ENCODE results near the gene C1orf232. TPM values are rescaled to one million over a fixed set of nuclear protein-coding genes. Genes with fewer than 3 reads are reported as not detected.

C1orf232 gene
- total and polyA plus RNA-seq, 9 of the 15 experiments (the other 6 are each of a cell fraction or from before 2014, with no cell fraction given) = not detected

- in situ Hi-C loops (cut with MboI) (no loop called here), intact Hi-C loops (cut with micrococcal nuclease) (no loop called here)
- FAIRE-seq (no peak), ATAC-seq (no peak), DNase-seq (ENCODE audit: extremely low read depth in 1 of 4, low spot score in 3 of 4) (peak in 1 of 4 experiments; percentile 13)
- no peaks in the 10 kb centered on the region for H3K9me1 ChIP-seq (ENCODE audit: control insufficient read depth, insufficient read depth, low read length)
- no peak overlapping the region for H3K4me3 ChIP-seq
- peak overlapping the region in 1 of 2 experiments; percentile 3; a peak in 1 of 4 replicates for H3K9ac ChIP-seq (ENCODE audit: insufficient read depth in 1 of 2, low read depth in 2 of 2, low read length in 2 of 2)
- H3K36me3 ChIP-seq (ENCODE audit: control insufficient read depth, insufficient read depth, low read length) = no peaks in the 10 kb centered on the region
- H4K20me1 ChIP-seq (replicated peaks; ENCODE audit: control insufficient read depth, insufficient read depth, low read length) = no peaks in the 10 kb centered on the region
- H3K79me2 ChIP-seq (ENCODE audit: control insufficient read depth, insufficient read depth, low read length) = no peaks in the 10 kb centered on the region; the same call in 2 of the 3 replicates
- peaks cover 25 to 58% of the 10 kb centered on the region in 2 experiments for H3K4me1 ChIP-seq (replicated peaks in 1 of 2; ENCODE audit: control insufficient read depth in 2 of 2, insufficient read depth in 2 of 2, low read length in 2 of 2)
- ChIA-PET CTCF (ENCODE audit: low intra/inter-chr PET ratio) (no interaction called here), POLR2A (interaction anchor here (0.6 to 1.9 kb wide), 6 partner anchors 12 to 376 kb away, joined by 3 to 8 read pairs (median 6); partner anchors contain the start of genes ZNF593 and ZNF593OS)
- H3K4me2 ChIP-seq (ENCODE audit: insufficient read depth, low read length) = no peak overlapping the region
- no TSS peak for BruUV-seq (replicated peaks)
- H3K27ac ChIP-seq (ENCODE audit: extremely low read depth, low read depth, low read length) = no peak overlapping the region
- no peak for TF ChIP-seq E2F3 (CRISPR knock-in tag; IDR thresholded peaks at IDR 0.05)
- TF ChIP-seq TEAD4 (IDR thresholded peaks at IDR 0.05; ENCODE audit: low read length) = no peak
- TF ChIP-seq TEAD4 (CRISPR knock-in tag; IDR thresholded peaks at IDR 0.05; ENCODE audit: borderline replicate concordance) = no peak
- no peak for TF ChIP-seq HNRNPH1 (optimal IDR thresholded peaks at IDR 0.05; ENCODE audit: low read depth, low read length)
- 76% methylated on average over 5 of the region's 5 CpGs for WGBS (ENCODE audit: insufficient coverage, low coverage, missing lambda C conversion rate)
- no peak overlapping the region for H2AFZ ChIP-seq (ENCODE audit: low read depth, low read length)
- H3K27me3 ChIP-seq (ENCODE audit: control insufficient read depth in 2 of 2, insufficient read depth in 2 of 2, low read length in 2 of 2) = no peaks in the 10 kb centered on the region
- no peaks in the 10 kb centered on the region for H3K9me3 ChIP-seq (replicated peaks; ENCODE audit: control insufficient read depth, insufficient read depth, low read depth, low read length)
Observed at GRCh38 chr1:26158271-26158907, 10.4 kb downstream of the C1orf232 start.
